H1 (cell line): ENCODE data around the gene TMEM82. TPM values are rescaled to one million over a fixed set of nuclear protein-coding genes. Genes with fewer than 3 reads are reported as not detected.

ENCODE experiments used
- CTCF ChIA-PET: fragments of 300-600 bp; sonication (Branson Sonifier 250); formaldehyde crosslinking; loops from one replicate; lab custom pipeline; 2021; ENCODE audit not compliant: partially characterized antibody; lab: Charles Lee
- POLR2A ChIA-PET: fragments of 300-600 bp; sonication (Branson Sonifier 250); formaldehyde crosslinking; loops from one replicate; lab custom pipeline; 2021; ENCODE audit warnings: inconsistent platforms; ENCODE audit not compliant: partially characterized antibody; lab: Charles Lee
- DNase-seq, 2 experiments: peaks; one replicate each; pipeline versions ENCODE4 v3.0.0 to v3.0.0-alpha.2; 2010 to 2022; ENCODE audit warnings: low spot score in 2 of 2, low read depth in 1 of 2, mixed read lengths in 1 of 2
- FAIRE-seq: peaks from 2 replicates; lab custom pipeline; 2011; peaks lifted over from hg19 to GRCh38; lab: Jason Lieb, UNC
- H2AFZ ChIP-seq: 2 replicates; pipeline ENCODE4 v1.8.1; 2012; ENCODE audit warnings: low read length, inconsistent platforms
- H2AK5ac ChIP-seq: 2 replicates; pipeline ENCODE4 v1.6.1; 2013; ENCODE audit warnings: low read depth, low read length
- H2BK120ac ChIP-seq: replicated peaks from 2 replicates; pipeline ENCODE3; 2013; ENCODE audit warnings: low read depth, low read length, inconsistent platforms
- H2BK12ac ChIP-seq: 2 replicates; pipeline ENCODE4 v1.6.1; 2013; ENCODE audit warnings: low read depth, low read length
- H2BK15ac ChIP-seq: 2 replicates; pipeline ENCODE4 v1.6.1; 2013; ENCODE audit warnings: low read length
- H2BK20ac ChIP-seq: 2 replicates; pipeline ENCODE4 v1.6.1; 2013; ENCODE audit warnings: low read length
- H2BK5ac ChIP-seq: 2 replicates; pipeline ENCODE4 v1.6.1; 2013; ENCODE audit warnings: low read depth, low read length
- H3K14ac ChIP-seq: 2 replicates; pipeline ENCODE4 v1.6.1; 2013; ENCODE audit warnings: inconsistent platforms; ENCODE audit not compliant: insufficient read length
- H3K18ac ChIP-seq: 2 replicates; pipeline ENCODE4 v1.6.1; 2013; ENCODE audit warnings: low read length; ENCODE audit errors: extremely low read depth
- H3K23ac ChIP-seq: 2 replicates; pipeline ENCODE4 v1.6.1; 2013; ENCODE audit warnings: inconsistent platforms; ENCODE audit not compliant: insufficient read length
- H3K23me2 ChIP-seq: 2 replicates; pipeline ENCODE4 v1.6.1; 2013; ENCODE audit warnings: low read depth, low read length
- H3K27ac ChIP-seq: 2 replicates; pipeline ENCODE4 v1.6.1; 2011; ENCODE audit warnings: low read depth, low read length, inconsistent platforms
- H3K27me3 ChIP-seq, 4 experiments: replicated peaks in 1 of 4; 1 replicate in 1 of 4; 2 replicates in 3 of 4; pipeline versions ENCODE4 v1.6.1 to v1.8.1; 2011 to 2013; ENCODE audit warnings: low read length in 3 of 4, mild to moderate bottlenecking in 3 of 4, inconsistent platforms in 2 of 4, mixed read lengths in 2 of 4, moderate library complexity in 1 of 4; ENCODE audit not compliant: control insufficient read depth in 3 of 4, insufficient read depth in 3 of 4; ENCODE audit errors: extremely low read depth in 1 of 4
- H3K36me3 ChIP-seq, 4 experiments: 2 replicates each; pipeline versions ENCODE4 v1.6.1 to v1.8.1; 2011 to 2013; ENCODE audit warnings: mild to moderate bottlenecking in 4 of 4, low read length in 3 of 4, moderate library complexity in 2 of 4, control low read depth in 1 of 4, inconsistent platforms in 1 of 4; ENCODE audit not compliant: insufficient read depth in 4 of 4, control insufficient read depth in 2 of 4
- H3K4ac ChIP-seq: replicated peaks from 2 replicates; pipeline ENCODE3; 2013; ENCODE audit warnings: low read length, low read depth, mixed read lengths, inconsistent platforms; ENCODE audit not compliant: insufficient read length
- H3K4me1 ChIP-seq, 4 experiments: replicated peaks in 1 of 4; 1 replicate in 1 of 4; 2 replicates in 3 of 4; pipeline versions ENCODE4 v1.6.1 to v1.8.1; 2011 to 2013; ENCODE audit warnings: low read length in 3 of 4, inconsistent platforms in 2 of 4, mixed read lengths in 1 of 4; ENCODE audit not compliant: insufficient read depth in 4 of 4, control insufficient read depth in 3 of 4
- H3K4me2 ChIP-seq, 2 experiments: 2 replicates each; pipeline versions ENCODE4 v1.6.1 to v1.8.1; 2011 to 2013; ENCODE audit warnings: low read depth in 2 of 2, low read length in 2 of 2, control low read depth in 1 of 2, inconsistent platforms in 1 of 2, mild to moderate bottlenecking in 1 of 2; ENCODE audit not compliant: insufficient read depth in 1 of 2
- H3K4me3 ChIP-seq, 4 experiments: fragments of 200-600, 300-600 bp in 1 of 4; sonication (generic), shearing (Covaris generic), sonication (Bioruptor Twin) in 1 of 4; 2 replicates each; pipeline versions ENCODE4 v1.5.1 to v1.8.1; 2011 to 2016; ENCODE audit warnings: low read length in 4 of 4, low read depth in 3 of 4, control low read depth in 2 of 4, inconsistent platforms in 2 of 4, mild to moderate bottlenecking in 2 of 4, mixed read lengths in 1 of 4, moderate library complexity in 1 of 4; ENCODE audit not compliant: insufficient read depth in 2 of 4; ENCODE audit errors: extremely low read depth in 1 of 4
- H3K56ac ChIP-seq: replicated peaks from 2 replicates; pipeline ENCODE3; 2013; ENCODE audit warnings: low read depth, mild to moderate bottlenecking, mixed read lengths, low read length, inconsistent platforms; ENCODE audit not compliant: insufficient read length
- H3K79me1 ChIP-seq: 2 replicates; pipeline ENCODE4 v1.6.1; 2013; ENCODE audit warnings: low read depth, low read length, control low read depth
- H3K79me2 ChIP-seq, 2 experiments: 2 replicates each; pipeline versions ENCODE4 v1.6.1 to v1.8.1; 2012 to 2013; ENCODE audit warnings: low read length in 2 of 2, mild to moderate bottlenecking in 2 of 2, inconsistent platforms in 1 of 2; ENCODE audit not compliant: insufficient read depth in 2 of 2, control insufficient read depth in 1 of 2
- H3K9ac ChIP-seq, 4 experiments: replicated peaks in 1 of 4; 1 replicate in 1 of 4; 2 replicates in 3 of 4; pipeline versions ENCODE4 v1.6.1 to v1.8.1; 2011 to 2013; ENCODE audit warnings: low read depth in 3 of 4, low read length in 3 of 4, control low read depth in 2 of 4, mild to moderate bottlenecking in 2 of 4, moderate library complexity in 2 of 4, inconsistent platforms in 1 of 4; ENCODE audit errors: extremely low read depth in 1 of 4
- H3K9me3 ChIP-seq, 2 experiments: 2 replicates each; pipeline versions ENCODE4 v1.6.1 to v1.8.1; 2012 to 2013; ENCODE audit warnings: mild to moderate bottlenecking in 2 of 2, moderate library complexity in 2 of 2, control low read depth in 1 of 2, inconsistent platforms in 1 of 2, low read depth in 1 of 2, low read length in 1 of 2, mixed read lengths in 1 of 2; ENCODE audit not compliant: insufficient read depth in 2 of 2
- H4K20me1 ChIP-seq, 2 experiments: replicated peaks in 1 of 2; 2 replicates each; pipeline versions ENCODE3 to v1.8.1; 2011 to 2013; ENCODE audit warnings: inconsistent platforms in 2 of 2, low read length in 2 of 2, mild to moderate bottlenecking in 1 of 2; ENCODE audit not compliant: insufficient read depth in 2 of 2, control insufficient read depth in 1 of 2
- H4K5ac ChIP-seq: 2 replicates; pipeline ENCODE4 v1.6.1; 2013; ENCODE audit warnings: low read length, low read depth, mixed read lengths, inconsistent platforms; ENCODE audit not compliant: insufficient read length
- H4K8ac ChIP-seq: 2 replicates; pipeline ENCODE4 v1.8.0; 2013; ENCODE audit warnings: mild to moderate bottlenecking, moderate library complexity, low read length, inconsistent platforms; ENCODE audit not compliant: insufficient read depth; ENCODE audit errors: extremely low read depth
- H4K91ac ChIP-seq: replicated peaks from 2 replicates; pipeline ENCODE3; 2013; ENCODE audit warnings: low read length, mixed read lengths, inconsistent platforms; ENCODE audit not compliant: insufficient read length
- BACH1 ChIP-seq: IDR thresholded peaks from 2 replicates; pipeline ENCODE4 v1.6.1; 2012; ENCODE audit warnings: low read length, improper control_type of control experiment
- JUN ChIP-seq: IDR thresholded peaks from 2 replicates; pipeline ENCODE4 v1.6.1; 2011; ENCODE audit warnings: low read depth, mild to moderate bottlenecking, improper control_type of control experiment, low read length
- SP1 ChIP-seq: IDR thresholded peaks from 2 replicates; pipeline ENCODE4 v1.6.1; 2011; ENCODE audit warnings: low read depth, low read length
- TCF12 ChIP-seq: IDR thresholded peaks from 2 replicates; pipeline ENCODE4 v1.6.1; 2011; ENCODE audit warnings: low read depth, mild to moderate bottlenecking, low read length
- WGBS, 2 experiments: shearing (Covaris generic) in 1 of 2; methylation state at CpG; one replicate each; pipeline versions ENCODE4 v1.1.6 to v1.1.7; 2013 to 2015; ENCODE audit warnings: low lambda C conversion rate in 2 of 2, mixed read lengths in 2 of 2, inconsistent platforms in 1 of 2, low coverage in 1 of 2, missing lambda C conversion rate in 1 of 2; ENCODE audit not compliant: insufficient replicate concordance in 2 of 2, insufficient coverage in 1 of 2, insufficient read length in 1 of 2; ENCODE audit errors: extremely low coverage in 1 of 2, missing lambda C conversion rate in 1 of 2; 5-methylcytosine and 5-hydroxymethylcytosine counted together
- polyA plus RNA-seq, 7 experiments: library from polyadenylated mRNA; depleted of rRNA in 3 of 7; stranded (reverse) in 5 of 7; unstranded in 2 of 7; fragments of >200 nt in 5 of 7; fragments of 200-250 nt in 2 of 7; gene quantifications; 1 replicate in 5 of 7; 2 replicates in 1 of 7; 4 replicates in 1 of 7; pipeline versions ENCODE4 v1.2.1 to v1.2.3, GENCODE V29; 2011 to 2013; ENCODE audit warnings: missing spikeins in 2 of 7, mixed read lengths in 2 of 7
- total RNA-seq: library from RNA; stranded (reverse); fragmentation: NEBNext Ultra II Directional; extraction: Animal tissue kit (Norgen Biotek cat#: 25700); gene quantifications from 2 replicates; pipeline ENCODE4 v1.2.1, GENCODE V29; 2021

Gene TMEM82
- total and polyA plus RNA-seq, 2 of the 8 experiments (the other 6 are each of a cell fraction or from before 2014, with no cell fraction given): 0.32 to 2.1 TPM

- Histone ChIP-seq H3K4me2 (peak overlapping the region in 1 of 2 experiments; percentile 50; a peak in 1 of 4 replicates), H4K8ac (peak overlapping the region; percentile 41; the same call in 1 of the 2 replicates), H3K27ac (no peak overlapping the region), H2BK5ac (no peak overlapping the region), H3K23ac (no peak overlapping the region), H3K9me3 (no peaks in the 10 kb centered on the region), H2BK120ac (no peak overlapping the region), H2BK12ac (no peak overlapping the region; the same call in 1 of the 2 replicates), H2AK5ac (no peak overlapping the region), H3K27me3 (no peaks in the 10 kb centered on the region), H4K20me1 (peaks cover 2% of the 10 kb centered on the region in 2 experiments), H3K56ac (no peak overlapping the region), H4K5ac (no peak overlapping the region), H2AFZ (peak overlapping the region; percentile 95), H3K79me1 (no peaks in the 10 kb centered on the region), H3K4me3 (no peak overlapping the region), H3K23me2 (no peaks in the 10 kb centered on the region; the same call in 1 of the 2 replicates), H3K18ac (peak overlapping the region; percentile 33; the same call in 1 of the 2 replicates), H4K91ac (peak overlapping the region; percentile 55), H3K79me2 (no peaks in the 10 kb centered on the region), H3K14ac (no peak overlapping the region), H2BK20ac (no peak overlapping the region), H3K9ac (no peak overlapping the region; a peak in 1 of 7 replicates), H3K4me1 (peaks cover 0 to 21% (median 6%) of the 10 kb centered on the region in 4 experiments; a peak in 5 of 7 replicates), H3K4ac (no peak overlapping the region), H3K36me3 (no peaks in the 10 kb centered on the region), H2BK15ac (0 out of 2 replicates have a peak overlapping the region, but pooled peaks have one; percentile 29)
- FAIRE-seq (peak; percentile 78), DNase-seq (peak; percentile 61 to 91)
- CTCF ChIA-PET: interaction anchor here (0.6 to 6.1 kb wide), 30 partner anchors 10 to 315 kb away, joined by 3 to 41 read pairs (median 4); no protein-coding TSS in a partner anchor
- POLR2A ChIA-PET: interaction anchor here (0.6 to 2.6 kb wide), 5 partner anchors 16 to 226 kb away, joined by 3 to 7 read pairs (median 4); partner anchors contain the start of gene FBLIM1
- 66% methylated on average over 25 of the region's 27 CpGs; no CpG with 5 or more reads in 1 of the 2 experiments for WGBS, 2 experiments
- TF ChIP-seq SP1: no peak
- no peak for TF ChIP-seq JUN
- no peak for TF ChIP-seq TCF12
- TF ChIP-seq BACH1: 0 out of 2 replicates have a peak, but pooled peaks have one; percentile 13
Observed at GRCh38 chr1:15740924-15741850, 1.1 kb upstream of the TMEM82 start.
